ENCODE data around the gene ALDH3A2.

Gene ALDH3A2

GRCh38 chr17:19656336-19656735 is 7.8 kb downstream of the ALDH3A2 start:
- Histone ChIP-seq H3K4me3 (ENCODE audit: low read depth, low read length) (no peak overlapping the region), H3K9me3 (ENCODE audit: severe bottlenecking) (no peaks in the 10 kb centered on the region), H3K27ac (no peak overlapping the region), H3K27me3 (ENCODE audit: insufficient read depth, low read depth, severe bottlenecking) (no peaks in the 10 kb centered on the region), H3K36me3 (peaks cover 32% of the 10 kb centered on the region)
- TF ChIP-seq, protein P1, sequence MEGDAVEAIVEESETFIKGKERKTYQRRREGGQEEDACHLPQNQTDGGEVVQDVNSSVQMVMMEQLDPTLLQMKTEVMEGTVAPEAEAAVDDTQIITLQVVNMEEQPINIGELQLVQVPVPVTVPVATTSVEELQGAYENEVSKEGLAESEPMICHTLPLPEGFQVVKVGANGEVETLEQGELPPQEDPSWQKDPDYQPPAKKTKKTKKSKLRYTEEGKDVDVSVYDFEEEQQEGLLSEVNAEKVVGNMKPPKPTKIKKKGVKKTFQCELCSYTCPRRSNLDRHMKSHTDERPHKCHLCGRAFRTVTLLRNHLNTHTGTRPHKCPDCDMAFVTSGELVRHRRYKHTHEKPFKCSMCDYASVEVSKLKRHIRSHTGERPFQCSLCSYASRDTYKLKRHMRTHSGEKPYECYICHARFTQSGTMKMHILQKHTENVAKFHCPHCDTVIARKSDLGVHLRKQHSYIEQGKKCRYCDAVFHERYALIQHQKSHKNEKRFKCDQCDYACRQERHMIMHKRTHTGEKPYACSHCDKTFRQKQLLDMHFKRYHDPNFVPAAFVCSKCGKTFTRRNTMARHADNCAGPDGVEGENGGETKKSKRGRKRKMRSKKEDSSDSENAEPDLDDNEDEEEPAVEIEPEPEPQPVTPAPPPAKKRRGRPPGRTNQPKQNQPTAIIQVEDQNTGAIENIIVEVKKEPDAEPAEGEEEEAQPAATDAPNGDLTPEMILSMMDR (IDR thresholded peaks at IDR 0.05; ENCODE audit: low read depth, low read length): no peak
- no peak for DNase-seq

DNA sequence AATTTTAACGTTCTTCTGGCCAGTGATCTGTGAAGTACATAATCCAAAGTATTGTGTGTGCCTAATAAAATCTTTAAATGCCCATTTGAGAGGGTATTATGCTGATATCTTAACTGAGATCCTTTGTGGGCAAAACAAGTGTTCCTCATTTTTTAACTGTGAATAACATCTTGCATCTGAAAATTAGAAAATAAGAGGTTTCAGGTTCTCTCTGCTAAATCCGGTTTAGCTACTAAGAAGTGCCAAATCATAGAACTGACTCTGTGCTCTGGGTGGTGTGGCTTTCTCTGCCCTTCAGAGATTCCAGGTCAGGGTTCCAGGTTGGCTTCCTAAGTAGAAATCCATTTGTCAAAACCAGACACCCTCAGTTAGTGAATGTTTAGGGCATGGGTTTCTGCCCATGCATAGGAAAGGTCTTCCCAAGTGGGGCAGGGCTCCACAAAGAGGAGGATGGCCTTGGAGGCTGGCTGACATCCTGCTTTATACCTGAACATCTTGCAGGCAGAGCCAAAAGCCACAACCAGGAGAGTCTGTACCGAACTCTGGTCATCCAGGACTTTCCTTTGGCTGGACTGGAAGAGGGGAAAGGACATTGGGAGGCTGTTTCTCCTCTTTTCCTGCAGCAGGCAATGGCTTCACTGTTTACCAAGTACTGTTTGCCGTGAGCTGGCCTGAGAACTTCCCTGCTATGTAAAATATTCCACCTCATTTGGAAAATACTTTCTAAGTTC is 8.5 kb downstream of the ALDH3A2 start:
- TF ChIP-seq, protein P1 (IDR thresholded peaks at IDR 0.05; ENCODE audit: low read depth, low read length): no peak

GRCh38 chr17:19659366-19660177 is 11.0 kb downstream of the ALDH3A2 start:
- Histone ChIP-seq H3K36me3 (peaks cover 38% of the 10 kb centered on the region), H3K27me3 (ENCODE audit: insufficient read depth, low read depth, severe bottlenecking) (no peaks in the 10 kb centered on the region), H3K4me3 (ENCODE audit: low read depth, low read length) (no peak overlapping the region), H3K27ac (no peak overlapping the region), H3K9me3 (ENCODE audit: severe bottlenecking) (no peaks in the 10 kb centered on the region)
- TF ChIP-seq, protein P1 (IDR thresholded peaks at IDR 0.05; ENCODE audit: low read depth, low read length): no peak
- no peak for DNase-seq

More for the DNA sequence above, 8.5 kb downstream of the ALDH3A2 start:
- no peaks in the 10 kb centered on the region for H3K27me3 ChIP-seq (ENCODE audit: insufficient read depth, low read depth, severe bottlenecking)
- DNase-seq: no peak
- H3K9me3 ChIP-seq (ENCODE audit: severe bottlenecking): no peaks in the 10 kb centered on the region
- H3K36me3 ChIP-seq: peaks cover 32% of the 10 kb centered on the region
- no peak overlapping the region for H3K4me3 ChIP-seq (ENCODE audit: low read depth, low read length)
- H3K27ac ChIP-seq: no peak overlapping the region

DNA sequence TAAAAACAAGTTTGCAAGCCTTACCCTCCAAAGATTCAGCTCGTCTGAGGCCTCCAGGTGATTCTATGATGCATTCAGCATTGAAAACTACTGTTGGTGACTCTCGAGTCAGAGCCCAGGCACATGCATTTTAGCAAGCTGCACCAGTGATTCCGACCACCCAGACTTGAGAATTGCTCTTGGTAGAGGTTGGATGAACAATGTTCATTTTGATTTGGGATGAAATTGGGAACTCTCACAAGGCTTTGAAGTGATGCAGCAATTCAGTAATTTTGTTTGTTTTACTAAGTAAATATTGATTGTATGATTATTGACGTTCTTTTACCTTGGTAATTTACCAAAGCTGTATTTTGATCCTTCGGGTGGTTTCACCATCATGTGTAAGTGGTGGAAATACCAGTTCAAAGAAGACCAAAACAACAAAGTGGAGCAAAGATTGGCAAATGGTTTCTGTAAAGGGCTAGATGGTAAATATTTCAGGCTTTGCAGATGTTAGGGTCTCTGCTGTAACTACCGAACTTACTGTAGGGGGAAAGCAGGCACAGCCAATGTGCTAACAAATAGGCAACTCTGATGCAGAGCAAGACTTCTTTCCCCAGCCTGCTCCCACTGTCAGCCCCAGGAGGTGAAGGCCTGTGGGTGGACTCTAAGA is 11.8 kb downstream of the ALDH3A2 start:
- no peak overlapping the region for H3K27ac ChIP-seq

DNA sequence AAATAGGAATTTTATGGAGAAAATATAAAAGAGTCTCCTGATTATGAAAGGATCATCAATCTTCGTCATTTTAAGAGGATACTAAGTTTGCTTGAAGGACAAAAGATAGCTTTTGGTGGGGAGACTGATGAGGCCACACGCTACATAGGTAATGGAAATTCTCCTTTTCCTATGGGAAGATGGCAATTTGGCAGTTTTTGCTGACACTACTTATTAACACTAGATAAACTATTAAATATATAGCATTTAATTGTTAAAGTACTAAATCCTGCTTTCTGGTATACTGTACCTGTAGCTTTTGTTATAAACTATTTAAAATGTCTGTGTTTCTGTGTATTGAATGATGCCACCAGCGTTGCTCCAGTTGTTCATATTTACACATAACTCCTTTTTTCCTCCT is 12.6 kb downstream of the ALDH3A2 start:
- no peak overlapping the region for H3K4me3 ChIP-seq (ENCODE audit: low read depth, low read length)
- H3K36me3 ChIP-seq: peaks cover 35% of the 10 kb centered on the region

More for the DNA sequence above, 11.8 kb downstream of the ALDH3A2 start:
- no peak for DNase-seq
- Histone ChIP-seq H3K27me3 (ENCODE audit: insufficient read depth, low read depth, severe bottlenecking) (no peaks in the 10 kb centered on the region), H3K9me3 (ENCODE audit: severe bottlenecking) (no peaks in the 10 kb centered on the region), H3K36me3 (peaks cover 39% of the 10 kb centered on the region), H3K4me3 (ENCODE audit: low read depth, low read length) (no peak overlapping the region)
- TF ChIP-seq, protein P1 (IDR thresholded peaks at IDR 0.05; ENCODE audit: low read depth, low read length): no peak

More for the DNA sequence above, 12.6 kb downstream of the ALDH3A2 start:
- no peak overlapping the region for H3K27ac ChIP-seq
- no peaks in the 10 kb centered on the region for H3K9me3 ChIP-seq (ENCODE audit: severe bottlenecking)
- H3K27me3 ChIP-seq (ENCODE audit: insufficient read depth, low read depth, severe bottlenecking): no peaks in the 10 kb centered on the region
- TF ChIP-seq, protein P1 (IDR thresholded peaks at IDR 0.05; ENCODE audit: low read depth, low read length): no peak
- no peak for DNase-seq
